HEK293 (cell line): ENCODE results near the gene CCDC170.
A peak's percentile ranks its signal among the peaks of the same experiment; 100 is the strongest.

Experiments used
- KLF9 ChIP-seq: fragments of 450-650 bp; formaldehyde crosslinking; IDR thresholded peaks from 2 replicates; pipeline ENCODE4 v1.5.1; 2016; ENCODE audit warnings: missing biosample characterization, missing genetic modification characterization, low read depth
- SALL2 ChIP-seq: fragments of 450-650 bp; formaldehyde crosslinking; IDR thresholded peaks from 2 replicates; pipeline ENCODE4 v1.5.0; 2017; ENCODE audit warnings: missing biosample characterization, mild to moderate bottlenecking, missing genetic modification characterization, borderline replicate concordance
- ZBTB1 ChIP-seq: fragments of 450-650 bp; formaldehyde crosslinking; IDR thresholded peaks from 2 replicates; pipeline ENCODE4 v1.5.1; 2016; ENCODE audit warnings: missing biosample characterization, missing genetic modification characterization
- ZFP69B ChIP-seq: fragments of 450-650 bp; formaldehyde crosslinking; IDR thresholded peaks from 2 replicates; pipeline ENCODE4 v1.5.1; 2016; ENCODE audit warnings: missing biosample characterization, missing genetic modification characterization
- ZNF10 ChIP-seq: fragments of 450-650 bp; formaldehyde crosslinking; IDR thresholded peaks from 2 replicates; pipeline ENCODE4 v1.5.1; 2017; ENCODE audit warnings: missing biosample characterization, missing genetic modification characterization
- ZNF112 ChIP-seq: fragments of 450-650 bp; formaldehyde crosslinking; IDR thresholded peaks from 2 replicates; pipeline ENCODE4 v1.5.0; 2017; ENCODE audit warnings: missing biosample characterization, missing genetic modification characterization
- ZNF133 ChIP-seq: fragments of 450-650 bp; formaldehyde crosslinking; IDR thresholded peaks from 2 replicates; pipeline ENCODE4 v1.5.1; 2016; ENCODE audit warnings: missing biosample characterization, missing genetic modification characterization
- ZNF157 ChIP-seq: fragments of 450-650 bp; formaldehyde crosslinking; IDR thresholded peaks from 2 replicates; pipeline ENCODE4 v1.5.1; 2016; ENCODE audit warnings: missing biosample characterization, missing genetic modification characterization
- ZNF211 ChIP-seq: fragments of 450-650 bp; formaldehyde crosslinking; IDR thresholded peaks from 2 replicates; pipeline ENCODE4 v1.5.1; 2016; ENCODE audit warnings: low read depth, missing biosample characterization, missing genetic modification characterization
- ZNF350 ChIP-seq: fragments of 450-650 bp; formaldehyde crosslinking; IDR thresholded peaks from 2 replicates; pipeline ENCODE4 v1.5.0; 2017; ENCODE audit warnings: missing biosample characterization, mild to moderate bottlenecking, missing genetic modification characterization
- ZNF473 ChIP-seq: fragments of 450-650 bp; formaldehyde crosslinking; IDR thresholded peaks from 2 replicates; pipeline ENCODE4 v1.5.1; 2017; ENCODE audit warnings: missing biosample characterization, missing genetic modification characterization
- ZNF530 ChIP-seq: fragments of 450-650 bp; formaldehyde crosslinking; IDR thresholded peaks from 2 replicates; pipeline ENCODE4 v1.5.1; 2016; ENCODE audit warnings: low read depth, missing biosample characterization, missing genetic modification characterization
- ZNF544 ChIP-seq: fragments of 450-650 bp; formaldehyde crosslinking; IDR thresholded peaks from 2 replicates; pipeline ENCODE4 v1.5.0; 2017; ENCODE audit warnings: missing biosample characterization, missing genetic modification characterization
- ZNF596 ChIP-seq: fragments of 450-650 bp; IDR thresholded peaks from 2 replicates; pipeline ENCODE4 v1.5.0; 2018; ENCODE audit warnings: missing biosample characterization, mild to moderate bottlenecking, missing genetic modification characterization, moderate library complexity
- ZNF677 ChIP-seq: fragments of 450-650 bp; IDR thresholded peaks from 2 replicates; pipeline ENCODE4 v1.5.0; 2018; ENCODE audit warnings: missing biosample characterization, mild to moderate bottlenecking, missing genetic modification characterization, moderate library complexity
- ZNF747 ChIP-seq: fragments of 450-650 bp; formaldehyde crosslinking; IDR thresholded peaks from 2 replicates; pipeline ENCODE4 v1.5.1; 2016; ENCODE audit warnings: missing biosample characterization, missing genetic modification characterization
- ZXDB ChIP-seq: fragments of 450-650 bp; formaldehyde crosslinking; IDR thresholded peaks from 2 replicates; pipeline ENCODE4 v1.5.1; 2016; ENCODE audit warnings: missing biosample characterization, missing genetic modification characterization
- TF ChIP-seq, protein P1 (sequence below): fragments of 450-650 bp; formaldehyde crosslinking; IDR thresholded peaks from 2 replicates; pipeline ENCODE4 v1.5.1; 2016; ENCODE audit warnings: missing biosample characterization, missing genetic modification characterization
- TF ChIP-seq, protein P2 (sequence below): fragments of 450-650 bp; formaldehyde crosslinking; IDR thresholded peaks from 2 replicates; pipeline ENCODE4 v1.5.1; 2016; ENCODE audit warnings: missing biosample characterization, missing genetic modification characterization
- TF ChIP-seq, protein P3 (sequence below): fragments of 450-650 bp; formaldehyde crosslinking; IDR thresholded peaks from 2 replicates; pipeline ENCODE4 v1.5.1; 2016; ENCODE audit warnings: missing biosample characterization, missing genetic modification characterization
- TF ChIP-seq, protein P4 (sequence below): fragments of 450-650 bp; formaldehyde crosslinking; IDR thresholded peaks from 2 replicates; pipeline ENCODE4 v1.5.1; 2017; ENCODE audit warnings: missing biosample characterization, missing genetic modification characterization
- TF ChIP-seq, protein P5 (sequence below): fragments of 450-650 bp; formaldehyde crosslinking; IDR thresholded peaks from 2 replicates; pipeline ENCODE4 v1.5.1; 2016; ENCODE audit warnings: missing biosample characterization, missing genetic modification characterization
- TF ChIP-seq, protein P6 (sequence below): fragments of 450-650 bp; formaldehyde crosslinking; IDR thresholded peaks from 2 replicates; pipeline ENCODE4 v1.5.1; 2016; ENCODE audit warnings: missing biosample characterization, missing genetic modification characterization, low read depth
- TF ChIP-seq, protein P7 (sequence below): sonication (generic); formaldehyde crosslinking; IDR thresholded peaks from 2 replicates; pipeline ENCODE4 v1.8.1; 2022; ENCODE audit warnings: mild to moderate bottlenecking, moderate library complexity, missing genetic modification reagents
- TF ChIP-seq, protein P8 (sequence below): fragments of 450-650 bp; formaldehyde crosslinking; IDR thresholded peaks from 2 replicates; pipeline ENCODE4 v1.5.1; 2017; ENCODE audit warnings: missing biosample characterization, mild to moderate bottlenecking, missing genetic modification characterization, moderate library complexity

The CCDC170 gene

DNA sequence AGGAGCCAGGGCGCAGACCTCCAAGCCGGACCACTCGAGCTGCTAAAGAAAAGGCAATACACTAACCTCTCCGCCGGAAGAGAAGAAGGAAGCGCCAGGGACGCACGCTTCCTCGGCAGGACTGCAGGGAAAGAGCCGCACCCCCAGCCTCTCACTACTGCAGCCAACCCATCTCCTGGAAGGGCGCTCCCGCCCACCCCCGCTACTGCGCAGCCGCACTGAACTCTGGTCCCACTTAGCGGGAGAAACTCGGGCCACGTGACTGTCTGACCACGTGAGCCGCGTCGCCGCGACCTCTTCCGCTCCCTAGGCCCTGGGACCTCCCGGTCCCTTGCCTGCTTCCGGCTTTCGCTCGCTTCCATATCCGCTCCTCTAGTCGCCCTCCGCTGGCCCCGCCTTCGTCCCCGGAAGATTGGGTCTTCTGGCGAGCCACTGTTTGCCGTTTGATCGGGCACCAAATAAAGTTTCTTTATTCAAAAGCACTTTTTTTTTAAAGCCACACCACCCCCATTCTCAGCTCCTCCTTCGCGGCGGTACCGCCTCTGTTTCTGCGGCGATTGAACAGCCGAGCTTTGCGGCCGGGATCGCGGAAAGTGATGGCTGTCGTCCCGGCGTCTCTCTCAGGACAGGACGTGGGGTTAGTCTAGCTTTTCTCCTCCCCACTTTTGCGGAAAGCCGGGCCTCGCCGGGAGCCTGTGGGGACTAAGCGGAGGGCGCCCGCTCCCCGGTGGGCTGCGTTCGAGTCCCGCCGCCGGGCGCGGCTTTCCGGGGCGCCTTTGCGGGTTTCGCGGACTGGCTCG lies 41.7 kb upstream of the CCDC170 start, which contains the start of gene RMND1 (continued):
- TF ChIP-seq ZNF112 (no peak), ZNF596 (tag by site-specific recombination) (no peak), ZNF211 (tag by site-specific recombination) (no peak), ZNF10 (tag by site-specific recombination) (peak; percentile 7), ZNF677 (tag by site-specific recombination) (no peak), ZNF157 (tag by site-specific recombination) (no peak), ZNF473 (tag by site-specific recombination) (no peak), ZXDB (tag by site-specific recombination) (peak; percentile 98), ZNF544 (tag by site-specific recombination) (no peak), ZBTB1 (no peak), ZNF350 (0 out of 2 replicates have a peak, but pooled peaks have one; percentile 19), ZNF747 (tag by site-specific recombination) (no peak), ZNF530 (tag by site-specific recombination) (no peak), ZFP69B (peak; percentile 85; the same call in 1 of the 2 replicates), ZNF133 (tag by site-specific recombination) (no peak), KLF9 (peak; percentile 96), SALL2 (no peak)
- TF ChIP-seq, protein P1, sequence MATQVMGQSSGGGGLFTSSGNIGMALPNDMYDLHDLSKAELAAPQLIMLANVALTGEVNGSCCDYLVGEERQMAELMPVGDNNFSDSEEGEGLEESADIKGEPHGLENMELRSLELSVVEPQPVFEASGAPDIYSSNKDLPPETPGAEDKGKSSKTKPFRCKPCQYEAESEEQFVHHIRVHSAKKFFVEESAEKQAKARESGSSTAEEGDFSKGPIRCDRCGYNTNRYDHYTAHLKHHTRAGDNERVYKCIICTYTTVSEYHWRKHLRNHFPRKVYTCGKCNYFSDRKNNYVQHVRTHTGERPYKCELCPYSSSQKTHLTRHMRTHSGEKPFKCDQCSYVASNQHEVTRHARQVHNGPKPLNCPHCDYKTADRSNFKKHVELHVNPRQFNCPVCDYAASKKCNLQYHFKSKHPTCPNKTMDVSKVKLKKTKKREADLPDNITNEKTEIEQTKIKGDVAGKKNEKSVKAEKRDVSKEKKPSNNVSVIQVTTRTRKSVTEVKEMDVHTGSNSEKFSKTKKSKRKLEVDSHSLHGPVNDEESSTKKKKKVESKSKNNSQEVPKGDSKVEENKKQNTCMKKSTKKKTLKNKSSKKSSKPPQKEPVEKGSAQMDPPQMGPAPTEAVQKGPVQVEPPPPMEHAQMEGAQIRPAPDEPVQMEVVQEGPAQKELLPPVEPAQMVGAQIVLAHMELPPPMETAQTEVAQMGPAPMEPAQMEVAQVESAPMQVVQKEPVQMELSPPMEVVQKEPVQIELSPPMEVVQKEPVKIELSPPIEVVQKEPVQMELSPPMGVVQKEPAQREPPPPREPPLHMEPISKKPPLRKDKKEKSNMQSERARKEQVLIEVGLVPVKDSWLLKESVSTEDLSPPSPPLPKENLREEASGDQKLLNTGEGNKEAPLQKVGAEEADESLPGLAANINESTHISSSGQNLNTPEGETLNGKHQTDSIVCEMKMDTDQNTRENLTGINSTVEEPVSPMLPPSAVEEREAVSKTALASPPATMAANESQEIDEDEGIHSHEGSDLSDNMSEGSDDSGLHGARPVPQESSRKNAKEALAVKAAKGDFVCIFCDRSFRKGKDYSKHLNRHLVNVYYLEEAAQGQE: no peak; the same call in 1 of the 2 replicates
- TF ChIP-seq, protein P2, sequence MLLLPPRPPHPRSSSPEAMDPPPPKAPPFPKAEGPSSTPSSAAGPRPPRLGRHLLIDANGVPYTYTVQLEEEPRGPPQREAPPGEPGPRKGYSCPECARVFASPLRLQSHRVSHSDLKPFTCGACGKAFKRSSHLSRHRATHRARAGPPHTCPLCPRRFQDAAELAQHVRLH (tag by site-specific recombination): peak; percentile 88; the same call in 1 of the 2 replicates
- TF ChIP-seq, protein P3, sequence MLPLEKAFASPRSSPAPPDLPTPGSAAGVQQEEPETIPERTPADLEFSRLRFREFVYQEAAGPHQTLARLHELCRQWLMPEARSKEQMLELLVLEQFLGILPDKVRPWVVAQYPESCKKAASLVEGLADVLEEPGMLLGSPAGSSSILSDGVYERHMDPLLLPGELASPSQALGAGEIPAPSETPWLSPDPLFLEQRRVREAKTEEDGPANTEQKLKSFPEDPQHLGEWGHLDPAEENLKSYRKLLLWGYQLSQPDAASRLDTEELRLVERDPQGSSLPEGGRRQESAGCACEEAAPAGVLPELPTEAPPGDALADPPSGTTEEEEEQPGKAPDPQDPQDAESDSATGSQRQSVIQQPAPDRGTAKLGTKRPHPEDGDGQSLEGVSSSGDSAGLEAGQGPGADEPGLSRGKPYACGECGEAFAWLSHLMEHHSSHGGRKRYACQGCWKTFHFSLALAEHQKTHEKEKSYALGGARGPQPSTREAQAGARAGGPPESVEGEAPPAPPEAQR (tag by site-specific recombination): peak; percentile 69; the same call in 1 of the 2 replicates
- TF ChIP-seq, protein P4, sequence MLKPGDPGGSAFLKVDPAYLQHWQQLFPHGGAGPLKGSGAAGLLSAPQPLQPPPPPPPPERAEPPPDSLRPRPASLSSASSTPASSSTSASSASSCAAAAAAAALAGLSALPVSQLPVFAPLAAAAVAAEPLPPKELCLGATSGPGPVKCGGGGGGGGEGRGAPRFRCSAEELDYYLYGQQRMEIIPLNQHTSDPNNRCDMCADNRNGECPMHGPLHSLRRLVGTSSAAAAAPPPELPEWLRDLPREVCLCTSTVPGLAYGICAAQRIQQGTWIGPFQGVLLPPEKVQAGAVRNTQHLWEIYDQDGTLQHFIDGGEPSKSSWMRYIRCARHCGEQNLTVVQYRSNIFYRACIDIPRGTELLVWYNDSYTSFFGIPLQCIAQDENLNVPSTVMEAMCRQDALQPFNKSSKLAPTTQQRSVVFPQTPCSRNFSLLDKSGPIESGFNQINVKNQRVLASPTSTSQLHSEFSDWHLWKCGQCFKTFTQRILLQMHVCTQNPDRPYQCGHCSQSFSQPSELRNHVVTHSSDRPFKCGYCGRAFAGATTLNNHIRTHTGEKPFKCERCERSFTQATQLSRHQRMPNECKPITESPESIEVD: peak; percentile 32; the same call in 1 of the 2 replicates
- TF ChIP-seq, protein P5, sequence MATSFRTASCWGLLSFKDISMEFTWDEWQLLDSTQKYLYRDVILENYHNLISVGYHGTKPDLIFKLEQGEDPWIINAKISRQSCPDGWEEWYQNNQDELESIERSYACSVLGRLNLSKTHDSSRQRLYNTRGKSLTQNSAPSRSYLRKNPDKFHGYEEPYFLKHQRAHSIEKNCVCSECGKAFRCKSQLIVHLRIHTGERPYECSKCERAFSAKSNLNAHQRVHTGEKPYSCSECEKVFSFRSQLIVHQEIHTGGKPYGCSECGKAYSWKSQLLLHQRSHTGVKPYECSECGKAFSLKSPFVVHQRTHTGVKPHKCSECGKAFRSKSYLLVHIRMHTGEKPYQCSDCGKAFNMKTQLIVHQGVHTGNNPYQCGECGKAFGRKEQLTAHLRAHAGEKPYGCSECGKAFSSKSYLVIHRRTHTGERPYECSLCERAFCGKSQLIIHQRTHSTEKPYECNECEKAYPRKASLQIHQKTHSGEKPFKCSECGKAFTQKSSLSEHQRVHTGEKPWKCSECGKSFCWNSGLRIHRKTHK (tag by site-specific recombination): no peak
- TF ChIP-seq, protein P6, sequence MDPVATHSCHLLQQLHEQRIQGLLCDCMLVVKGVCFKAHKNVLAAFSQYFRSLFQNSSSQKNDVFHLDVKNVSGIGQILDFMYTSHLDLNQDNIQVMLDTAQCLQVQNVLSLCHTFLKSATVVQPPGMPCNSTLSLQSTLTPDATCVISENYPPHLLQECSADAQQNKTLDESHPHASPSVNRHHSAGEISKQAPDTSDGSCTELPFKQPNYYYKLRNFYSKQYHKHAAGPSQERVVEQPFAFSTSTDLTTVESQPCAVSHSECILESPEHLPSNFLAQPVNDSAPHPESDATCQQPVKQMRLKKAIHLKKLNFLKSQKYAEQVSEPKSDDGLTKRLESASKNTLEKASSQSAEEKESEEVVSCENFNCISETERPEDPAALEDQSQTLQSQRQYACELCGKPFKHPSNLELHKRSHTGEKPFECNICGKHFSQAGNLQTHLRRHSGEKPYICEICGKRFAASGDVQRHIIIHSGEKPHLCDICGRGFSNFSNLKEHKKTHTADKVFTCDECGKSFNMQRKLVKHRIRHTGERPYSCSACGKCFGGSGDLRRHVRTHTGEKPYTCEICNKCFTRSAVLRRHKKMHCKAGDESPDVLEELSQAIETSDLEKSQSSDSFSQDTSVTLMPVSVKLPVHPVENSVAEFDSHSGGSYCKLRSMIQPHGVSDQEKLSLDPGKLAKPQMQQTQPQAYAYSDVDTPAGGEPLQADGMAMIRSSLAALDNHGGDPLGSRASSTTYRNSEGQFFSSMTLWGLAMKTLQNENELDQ: no peak
- TF ChIP-seq, protein P7, sequence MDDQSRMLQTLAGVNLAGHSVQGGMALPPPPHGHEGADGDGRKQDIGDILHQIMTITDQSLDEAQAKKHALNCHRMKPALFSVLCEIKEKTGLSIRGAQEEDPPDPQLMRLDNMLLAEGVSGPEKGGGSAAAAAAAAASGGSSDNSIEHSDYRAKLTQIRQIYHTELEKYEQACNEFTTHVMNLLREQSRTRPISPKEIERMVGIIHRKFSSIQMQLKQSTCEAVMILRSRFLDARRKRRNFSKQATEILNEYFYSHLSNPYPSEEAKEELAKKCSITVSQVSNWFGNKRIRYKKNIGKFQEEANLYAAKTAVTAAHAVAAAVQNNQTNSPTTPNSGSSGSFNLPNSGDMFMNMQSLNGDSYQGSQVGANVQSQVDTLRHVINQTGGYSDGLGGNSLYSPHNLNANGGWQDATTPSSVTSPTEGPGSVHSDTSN (CRISPR knock-in tag): peak; percentile 77
- TF ChIP-seq, protein P8, sequence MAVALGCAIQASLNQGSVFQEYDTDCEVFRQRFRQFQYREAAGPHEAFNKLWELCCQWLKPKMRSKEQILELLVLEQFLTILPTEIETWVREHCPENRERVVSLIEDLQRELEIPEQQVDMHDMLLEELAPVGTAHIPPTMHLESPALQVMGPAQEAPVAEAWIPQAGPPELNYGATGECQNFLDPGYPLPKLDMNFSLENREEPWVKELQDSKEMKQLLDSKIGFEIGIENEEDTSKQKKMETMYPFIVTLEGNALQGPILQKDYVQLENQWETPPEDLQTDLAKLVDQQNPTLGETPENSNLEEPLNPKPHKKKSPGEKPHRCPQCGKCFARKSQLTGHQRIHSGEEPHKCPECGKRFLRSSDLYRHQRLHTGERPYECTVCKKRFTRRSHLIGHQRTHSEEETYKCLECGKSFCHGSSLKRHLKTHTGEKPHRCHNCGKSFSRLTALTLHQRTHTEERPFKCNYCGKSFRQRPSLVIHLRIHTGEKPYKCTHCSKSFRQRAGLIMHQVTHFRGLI (tag by site-specific recombination): peak; percentile 66; the same call in 1 of the 2 replicates
